IPS-15b (cell line): Measurements from ENCODE around the gene GPS2.
"Not testable (repeated sequence)": the region's sequence is repeated elsewhere in the genome, so short reads cannot be mapped to it uniquely, and the experiment has no call there.

Experiments used
- H3K27me3 ChIP-seq: one replicate; pipeline ENCODE4 v1.6.1; 2013; ENCODE audit warnings: low read length; ENCODE audit not compliant: control insufficient read depth, insufficient read depth
- H3K36me3 ChIP-seq: one replicate; pipeline ENCODE4 v1.6.1; 2013; ENCODE audit warnings: low read length; ENCODE audit not compliant: control insufficient read depth, insufficient read depth
- H3K4me1 ChIP-seq: one replicate; pipeline ENCODE4 v1.6.1; 2013; ENCODE audit warnings: mild to moderate bottlenecking, low read length; ENCODE audit not compliant: control insufficient read depth, insufficient read depth
- H3K4me3 ChIP-seq: one replicate; pipeline ENCODE4 v1.5.1; 2013; ENCODE audit warnings: low read depth, low read length
- H3K9ac ChIP-seq: one replicate; pipeline ENCODE4 v1.6.1; 2013; ENCODE audit warnings: low read depth, mild to moderate bottlenecking, low read length
- H3K9me3 ChIP-seq: one replicate; pipeline ENCODE4 v1.6.1; 2013; ENCODE audit warnings: mild to moderate bottlenecking, low read length; ENCODE audit not compliant: control insufficient read depth, insufficient read depth

Gene GPS2

DNA sequence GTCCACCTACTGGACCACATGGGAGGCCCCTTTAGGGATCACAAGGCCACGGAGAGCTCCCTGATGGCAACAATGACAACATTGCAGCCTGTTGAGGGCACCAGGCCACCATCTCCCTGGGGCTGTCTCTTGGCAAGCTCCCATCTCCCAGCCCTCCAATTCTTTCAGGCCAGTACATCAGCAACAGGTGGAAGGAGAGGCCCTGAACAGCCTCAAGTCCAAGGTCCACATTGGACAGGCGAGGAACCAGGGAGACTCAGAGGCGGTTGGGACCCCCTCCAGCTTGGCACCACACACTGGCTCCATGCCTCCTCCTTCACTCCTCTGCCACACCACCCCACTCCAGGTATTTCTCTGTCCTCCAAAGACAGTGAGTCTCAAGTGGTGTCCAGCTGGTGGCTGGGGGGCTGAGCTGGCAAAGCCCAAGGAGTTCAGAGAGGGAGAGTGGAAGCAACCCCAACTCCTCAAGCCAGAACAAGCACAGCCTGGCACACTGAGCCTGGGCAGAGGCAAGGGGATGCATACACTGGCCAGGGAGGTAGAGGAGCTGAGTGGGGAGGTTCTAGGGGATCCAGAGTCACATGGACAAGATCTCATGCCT is 19.9 kb upstream of the GPS2 start:
- Histone ChIP-seq H3K27me3 (no peaks in the 10 kb centered on the region), H3K4me1 (peaks cover 10% of the 10 kb centered on the region), H3K9me3 (no peaks in the 10 kb centered on the region), H3K4me3 (no peak overlapping the region), H3K36me3 (no peaks in the 10 kb centered on the region), H3K9ac (no peak overlapping the region)

DNA sequence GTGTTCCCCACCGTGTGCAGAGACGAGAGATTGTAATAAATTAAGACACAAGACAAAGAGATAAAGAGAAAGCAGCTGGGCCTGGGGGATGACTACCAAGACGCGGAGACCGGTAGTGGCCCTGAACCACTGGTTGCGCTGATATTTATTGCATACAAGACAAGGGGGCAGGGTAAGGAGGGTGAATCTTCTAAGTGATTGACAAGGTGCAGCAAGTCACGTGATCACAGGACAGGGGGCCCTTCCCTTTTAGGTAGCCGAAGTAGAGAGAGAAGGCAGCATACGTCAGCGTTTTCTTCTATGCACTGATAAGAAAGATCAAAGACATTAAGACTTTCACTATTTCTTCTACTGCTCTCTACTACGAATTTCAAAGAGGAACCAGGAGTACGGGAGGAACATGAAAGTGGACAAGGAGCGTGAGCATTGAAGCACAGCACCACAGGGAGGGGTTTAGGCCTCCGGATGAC is 17.5 kb upstream of the GPS2 start:
- H3K4me1 ChIP-seq = peaks cover 10% of the 10 kb centered on the region
- H3K9ac ChIP-seq, H3K4me3 ChIP-seq, H3K27me3 ChIP-seq, H3K36me3 ChIP-seq, H3K9me3 ChIP-seq: not testable (repeated sequence)

DNA sequence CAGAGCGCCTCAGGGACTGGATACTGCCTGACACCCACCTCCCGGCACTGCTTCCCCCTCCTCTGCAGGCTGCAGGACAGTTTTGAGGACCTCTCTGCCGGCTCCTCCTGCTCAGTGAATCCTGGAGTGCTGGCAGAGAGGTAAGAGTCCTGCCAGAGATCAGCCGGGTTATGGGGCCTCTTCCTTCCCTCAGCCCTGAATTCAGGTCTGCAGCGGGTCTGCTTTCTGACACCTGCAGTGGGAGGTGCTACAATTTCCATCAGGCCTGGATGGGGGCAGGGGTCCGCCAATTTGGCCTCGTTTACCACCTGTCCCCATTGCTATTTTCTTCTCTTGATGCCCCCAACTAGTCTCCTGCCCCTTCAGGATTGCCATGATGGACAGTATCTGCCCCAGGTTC is 17.0 kb upstream of the GPS2 start:
- Histone ChIP-seq H3K27me3 (no peaks in the 10 kb centered on the region), H3K4me3 (no peak overlapping the region), H3K9me3 (no peaks in the 10 kb centered on the region), H3K36me3 (peaks cover 1% of the 10 kb centered on the region), H3K4me1 (peaks cover 8% of the 10 kb centered on the region), H3K9ac (no peak overlapping the region)

DNA sequence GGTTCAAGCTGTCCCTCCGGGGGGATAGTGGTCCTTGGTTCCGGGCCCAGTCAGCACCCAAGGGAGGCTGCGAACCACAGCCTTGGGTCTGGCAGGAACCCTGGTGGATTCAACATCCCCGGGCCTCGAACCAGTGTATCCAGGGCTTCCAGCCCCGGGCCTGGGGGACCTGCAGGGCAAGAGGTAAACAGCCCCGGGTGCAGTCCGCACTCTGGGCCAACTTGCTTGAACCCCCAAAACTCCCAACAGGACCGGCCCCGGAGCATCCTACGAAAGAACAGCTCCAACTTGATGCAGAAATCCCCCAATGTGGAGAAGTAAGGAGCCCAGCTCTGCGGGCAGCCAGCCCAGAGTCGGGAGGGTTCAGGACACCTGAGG is 15.5 kb upstream of the GPS2 start:
- Histone ChIP-seq H3K9me3 (no peaks in the 10 kb centered on the region), H3K36me3 (peaks cover 12% of the 10 kb centered on the region), H3K4me3 (peak overlapping the region; percentile 97), H3K9ac (no peak overlapping the region), H3K4me1 (no peaks in the 10 kb centered on the region), H3K27me3 (no peaks in the 10 kb centered on the region)

DNA sequence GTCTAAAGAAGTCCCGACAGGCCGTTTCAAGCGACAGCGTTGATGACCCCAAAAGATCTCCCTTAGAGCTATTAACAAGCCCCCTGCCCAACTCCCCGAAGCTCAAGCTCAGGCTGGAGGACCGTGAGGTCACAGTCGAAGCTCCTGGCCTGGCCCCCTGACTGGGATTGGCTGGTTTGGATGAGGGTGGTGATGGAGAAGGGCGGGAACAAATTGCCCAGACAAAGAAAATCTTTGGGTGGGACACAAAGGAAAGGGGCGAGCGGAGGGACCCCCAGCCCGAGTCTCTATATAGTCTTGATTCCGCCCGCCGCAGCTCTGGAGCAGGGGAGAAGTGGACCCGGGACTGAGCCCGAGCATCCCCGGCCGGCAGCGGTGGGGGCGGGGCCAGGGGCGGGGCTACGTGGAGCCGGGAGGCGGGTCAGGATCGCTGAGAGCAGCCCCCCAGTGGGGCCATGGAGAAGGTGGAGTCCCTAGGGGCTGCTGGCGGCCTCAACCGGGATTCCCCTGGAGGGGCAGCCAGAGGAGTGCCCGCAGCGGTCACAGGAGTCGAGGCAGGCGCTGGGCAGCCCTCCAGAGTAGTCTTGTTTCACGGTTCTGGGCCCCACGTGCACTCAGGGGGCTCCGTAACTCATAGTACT is 15.0 kb upstream of the GPS2 start:
- H3K36me3 ChIP-seq = peaks cover 14% of the 10 kb centered on the region
- H3K27me3 ChIP-seq = no peaks in the 10 kb centered on the region
- H3K4me3 ChIP-seq = peak overlapping the region; percentile 97
- H3K4me1 ChIP-seq = no peaks in the 10 kb centered on the region
- no peaks in the 10 kb centered on the region for H3K9me3 ChIP-seq
- H3K9ac ChIP-seq = peak overlapping the region; percentile 71

DNA sequence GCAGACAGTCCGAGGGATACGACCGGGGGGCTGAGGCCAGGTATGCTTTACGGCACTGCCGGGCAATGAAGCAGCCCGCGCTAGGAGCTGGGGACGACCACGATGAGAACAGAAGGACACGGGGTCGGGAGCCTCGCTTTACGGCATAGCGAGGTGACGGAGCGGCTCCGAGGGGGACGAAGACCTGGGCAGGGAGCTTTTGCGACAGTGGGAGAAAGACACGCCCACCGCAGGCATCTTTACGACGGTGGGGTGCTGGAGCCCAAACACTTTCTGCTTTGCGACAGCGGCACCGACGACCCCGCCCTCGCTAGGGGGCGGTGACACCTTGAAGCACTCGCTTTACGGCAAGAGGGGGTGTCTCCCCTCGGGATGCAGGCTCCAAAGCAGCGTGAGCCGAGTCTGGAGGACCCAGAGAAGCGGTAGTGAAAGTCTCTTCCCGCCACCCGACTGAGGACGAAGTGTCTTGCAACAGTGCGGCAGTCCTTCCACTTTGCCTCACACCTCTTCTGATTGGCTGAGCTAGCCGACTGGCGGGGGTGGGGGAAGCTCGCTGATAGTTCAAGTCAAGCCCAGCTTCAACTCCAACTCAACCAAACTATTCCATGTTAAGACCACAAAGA is 14.3 kb upstream of the GPS2 start:
- H3K27me3 ChIP-seq = no peaks in the 10 kb centered on the region
- no peaks in the 10 kb centered on the region for H3K9me3 ChIP-seq
- no peaks in the 10 kb centered on the region for H3K4me1 ChIP-seq
- peak overlapping the region; percentile 71 for H3K9ac ChIP-seq
- peak overlapping the region; percentile 97 for H3K4me3 ChIP-seq
- H3K36me3 ChIP-seq = peaks cover 16% of the 10 kb centered on the region

- Histone ChIP-seq H3K4me3 (peak within 1 kb of the TSS; percentile 97), H3K9ac (peak within 1 kb of the TSS; percentile 77), H3K4me1 (no peaks in the 10 kb centered on the region), H3K9me3 (no peaks in the 10 kb centered on the region), H3K36me3 (peaks cover 22% of the 10 kb centered on the region), H3K27me3 (no peaks in the 10 kb centered on the region)
These were observed 13.7 kb upstream of the GPS2 start, which contains the start of gene NEURL4 for GRCh38 chr17:7328840-7329373. Gene NEURL4, minus strand, starts transcription at chr17:7329335. Its CDS starts 23 bp downstream, at chr17:7329312.

GRCh38 chr17:7328009-7328408 is 12.8 kb upstream of the GPS2 start:
- Histone ChIP-seq H3K36me3 (peaks cover 31% of the 10 kb centered on the region), H3K9me3 (no peaks in the 10 kb centered on the region), H3K4me1 (no peaks in the 10 kb centered on the region), H3K27me3 (no peaks in the 10 kb centered on the region), H3K4me3 (peak overlapping the region; percentile 97), H3K9ac (no peak overlapping the region)

- Histone ChIP-seq H3K4me3 (no peak overlapping the region), H3K36me3 (peaks cover 36% of the 10 kb centered on the region), H3K9ac (no peak overlapping the region), H3K27me3 (no peaks in the 10 kb centered on the region), H3K9me3 (no peaks in the 10 kb centered on the region), H3K4me1 (no peaks in the 10 kb centered on the region)
These were observed 12.3 kb upstream of the GPS2 start for GRCh38 chr17:7327501-7327900.

GRCh38 chr17:7327056-7327455 is 11.9 kb upstream of the GPS2 start:
- no peak overlapping the region for H3K9ac ChIP-seq

GRCh38 chr17:7326186-7326585 is 11.0 kb upstream of the GPS2 start:
- Histone ChIP-seq H3K27me3 (no peaks in the 10 kb centered on the region), H3K9ac (no peak overlapping the region), H3K4me1 (no peaks in the 10 kb centered on the region), H3K9me3 (no peaks in the 10 kb centered on the region), H3K36me3 (peaks cover 49% of the 10 kb centered on the region), H3K4me3 (no peak overlapping the region)

More at GRCh38 chr17:7327056-7327455, 11.9 kb upstream of the GPS2 start:
- H3K4me1 ChIP-seq = no peaks in the 10 kb centered on the region
- no peaks in the 10 kb centered on the region for H3K9me3 ChIP-seq
- no peak overlapping the region for H3K4me3 ChIP-seq
- peaks cover 41% of the 10 kb centered on the region for H3K36me3 ChIP-seq
- H3K27me3 ChIP-seq = no peaks in the 10 kb centered on the region
